HFF-Myc (cell line): ENCODE data around the gene ARID5B.

ENCODE experiments used
- DNase-seq: peaks from one replicate; pipeline ENCODE4 v3.0.0-alpha.2; 2011; ENCODE audit warnings: low read depth; ENCODE audit errors: extremely low read depth
- H3K4me3 ChIP-seq: replicated peaks from 2 replicates; pipeline ENCODE4 v1.5.1; 2011; ENCODE audit warnings: low read depth, mild to moderate bottlenecking, control low read depth, low read length
- TF ChIP-seq, protein P1 (sequence below): IDR thresholded peaks from 2 replicates; pipeline ENCODE4 v1.5.1; 2012; ENCODE audit warnings: mild to moderate bottlenecking, low read depth, low read length, control low read depth; ENCODE audit errors: missing control alignments

Gene ARID5B

DNA sequence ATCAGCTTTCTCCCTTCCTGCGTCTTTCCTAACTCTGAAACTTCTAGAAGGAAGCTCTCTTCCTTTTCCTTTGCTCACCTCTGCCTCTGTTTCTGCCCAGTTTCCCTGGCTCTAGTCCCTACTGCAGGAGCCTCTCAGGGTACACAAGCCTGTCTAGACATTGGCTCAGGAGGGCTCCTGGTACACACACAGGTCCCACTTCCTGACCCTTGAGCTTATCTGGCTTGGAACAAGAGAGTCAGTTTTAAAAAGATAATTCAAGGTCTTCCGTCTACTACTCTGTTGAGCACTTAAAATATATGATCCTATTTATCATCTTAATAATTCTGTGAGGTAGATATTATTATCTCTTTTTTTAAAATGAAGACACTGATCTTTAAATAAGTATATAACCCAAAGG lies 226.5 kb downstream of the ARID5B start:
- TF ChIP-seq, protein P1, sequence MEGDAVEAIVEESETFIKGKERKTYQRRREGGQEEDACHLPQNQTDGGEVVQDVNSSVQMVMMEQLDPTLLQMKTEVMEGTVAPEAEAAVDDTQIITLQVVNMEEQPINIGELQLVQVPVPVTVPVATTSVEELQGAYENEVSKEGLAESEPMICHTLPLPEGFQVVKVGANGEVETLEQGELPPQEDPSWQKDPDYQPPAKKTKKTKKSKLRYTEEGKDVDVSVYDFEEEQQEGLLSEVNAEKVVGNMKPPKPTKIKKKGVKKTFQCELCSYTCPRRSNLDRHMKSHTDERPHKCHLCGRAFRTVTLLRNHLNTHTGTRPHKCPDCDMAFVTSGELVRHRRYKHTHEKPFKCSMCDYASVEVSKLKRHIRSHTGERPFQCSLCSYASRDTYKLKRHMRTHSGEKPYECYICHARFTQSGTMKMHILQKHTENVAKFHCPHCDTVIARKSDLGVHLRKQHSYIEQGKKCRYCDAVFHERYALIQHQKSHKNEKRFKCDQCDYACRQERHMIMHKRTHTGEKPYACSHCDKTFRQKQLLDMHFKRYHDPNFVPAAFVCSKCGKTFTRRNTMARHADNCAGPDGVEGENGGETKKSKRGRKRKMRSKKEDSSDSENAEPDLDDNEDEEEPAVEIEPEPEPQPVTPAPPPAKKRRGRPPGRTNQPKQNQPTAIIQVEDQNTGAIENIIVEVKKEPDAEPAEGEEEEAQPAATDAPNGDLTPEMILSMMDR: no peak
- no peak overlapping the region for H3K4me3 ChIP-seq
- no peak for DNase-seq

DNA sequence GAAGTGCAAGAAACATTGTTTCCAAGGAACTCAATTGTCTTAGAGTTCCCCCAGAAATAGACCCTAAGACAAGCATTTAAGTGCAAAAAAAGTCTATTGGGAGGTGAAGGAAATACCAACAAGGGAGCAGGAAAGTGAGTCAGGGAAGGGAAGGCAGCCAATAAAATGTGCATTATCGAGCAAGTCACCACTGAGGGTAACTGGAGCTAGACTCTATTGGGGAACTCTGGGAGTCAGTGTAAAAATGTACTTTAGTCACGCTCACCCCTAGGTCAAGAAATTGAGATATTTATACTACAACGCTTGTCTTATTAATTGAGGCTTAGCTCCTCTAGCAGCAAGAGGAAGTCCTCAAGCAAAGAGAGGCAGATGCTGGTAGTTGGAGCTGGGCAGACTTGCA lies 229.4 kb downstream of the ARID5B start:
- TF ChIP-seq, protein P1: no peak

DNA sequence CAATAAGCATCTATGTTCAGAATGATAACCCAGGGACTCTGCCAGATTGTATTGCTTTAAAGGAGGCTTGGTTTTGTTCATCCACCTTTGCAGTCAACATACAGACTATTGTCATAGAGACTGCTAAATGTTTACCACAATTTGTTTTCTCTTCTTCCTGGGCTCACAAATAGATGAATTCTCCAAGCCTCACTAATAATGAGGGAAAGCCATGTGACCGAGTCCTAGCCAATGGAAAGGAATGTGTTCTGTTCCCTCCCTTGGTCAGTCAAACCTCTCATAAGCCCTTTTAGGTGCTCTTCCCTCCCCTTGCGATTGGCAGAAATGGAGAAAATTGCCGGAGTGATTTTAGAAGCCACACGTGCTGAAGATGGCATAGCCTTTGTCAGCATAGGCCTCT lies 230.2 kb downstream of the ARID5B start:
- no peak for DNase-seq
- no peak overlapping the region for H3K4me3 ChIP-seq
- TF ChIP-seq, protein P1: no peak

More for the DNA sequence above, 229.4 kb downstream of the ARID5B start:
- no peak overlapping the region for H3K4me3 ChIP-seq
- DNase-seq: peak; percentile 96

DNA sequence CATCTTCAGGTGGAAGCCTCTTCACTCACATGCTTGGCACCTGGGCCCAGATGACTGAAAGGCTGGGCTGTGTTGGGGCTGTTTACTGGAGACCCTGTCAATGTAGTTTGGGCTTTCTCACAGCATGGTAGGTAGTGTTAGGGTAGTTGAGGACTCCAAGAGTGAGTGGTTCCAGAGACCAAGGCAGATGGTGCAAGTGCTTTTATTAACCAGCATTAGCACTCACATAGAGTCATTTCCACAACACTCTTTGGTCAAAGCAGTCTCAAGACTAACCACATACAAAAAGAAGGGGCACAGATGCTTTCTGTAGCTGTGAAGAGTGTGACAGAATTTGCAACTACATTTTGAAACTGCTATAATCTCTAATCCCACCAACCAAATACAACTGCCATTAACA lies 232.1 kb downstream of the ARID5B start:
- no peak overlapping the region for H3K4me3 ChIP-seq
- TF ChIP-seq, protein P1: no peak
- DNase-seq: no peak

DNA sequence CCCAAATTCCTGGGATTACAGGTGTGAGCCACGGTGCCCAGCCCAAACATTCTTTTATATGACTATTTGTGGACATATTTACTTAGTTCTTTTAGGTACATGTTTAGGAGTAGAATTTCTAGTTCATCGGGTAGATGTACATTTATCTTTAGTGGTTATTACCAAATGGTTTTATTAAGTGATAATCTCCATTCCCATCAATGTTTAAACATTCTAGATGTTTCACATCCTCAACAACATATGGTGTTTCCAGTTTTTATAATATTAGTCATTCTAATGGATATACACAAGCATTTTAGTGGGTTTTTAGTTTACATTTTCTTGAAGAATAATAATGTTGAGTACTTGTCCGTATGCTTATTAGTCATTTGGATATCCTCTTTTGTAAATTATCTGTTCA lies 235.4 kb downstream of the ARID5B start:
- peak; percentile 70 for DNase-seq
- no peak overlapping the region for H3K4me3 ChIP-seq
- TF ChIP-seq, protein P1: no peak
